Progenitor cell of endocrine pancreas (in vitro differentiated cells): ENCODE measurements around the gene SLC50A1. TPM values are rescaled to one million over a fixed set of nuclear protein-coding genes. Genes with fewer than 3 reads are reported as not detected.

Experiments
- DNase-seq: peaks from one replicate; pipeline ENCODE4 v3.0.0; 2021; ENCODE audit warnings: low spot score; ENCODE audit not compliant: unreplicated experiment
- H3K27ac Mint-ChIP-seq: 2 replicates; pipeline ENCODE4 v1.8.0; 2021; ENCODE audit warnings: mild to moderate bottlenecking, moderate library complexity, mixed read lengths
- H3K27me3 Mint-ChIP-seq: 2 replicates; pipeline ENCODE4 v1.8.0; 2021; ENCODE audit warnings: mixed read lengths
- H3K36me3 Mint-ChIP-seq: 2 replicates; pipeline ENCODE4 v1.8.0; 2022; ENCODE audit warnings: mixed read lengths; ENCODE audit not compliant: insufficient read depth
- H3K4me1 Mint-ChIP-seq: 2 replicates; pipeline ENCODE4 v1.8.0; 2021; ENCODE audit warnings: low read depth, mixed read lengths
- H3K4me3 Mint-ChIP-seq: 2 replicates; pipeline ENCODE4 v1.8.0; 2021; ENCODE audit warnings: low read depth, mild to moderate bottlenecking, moderate library complexity, mixed read lengths
- H3K9me3 Mint-ChIP-seq: 2 replicates; pipeline ENCODE4 v1.8.0; 2021; ENCODE audit warnings: low read depth, mixed read lengths
- total RNA-seq: library from RNA; stranded (reverse); gene quantifications from 2 replicates; pipeline ENCODE4 v1.2.1, GENCODE V29; 2021
- TF ChIP-seq, protein P1 (sequence below): fragments of 200-600 bp; sonication (generic); IDR thresholded peaks from one replicate; pipeline ENCODE4 v1.5.0; 2021; ENCODE audit warnings: antibody characterized with exemption, mild to moderate bottlenecking; ENCODE audit not compliant: unreplicated experiment

The SLC50A1 gene
- total RNA-seq, 1 donor from 2014 or later: 33.3 TPM

DNA sequence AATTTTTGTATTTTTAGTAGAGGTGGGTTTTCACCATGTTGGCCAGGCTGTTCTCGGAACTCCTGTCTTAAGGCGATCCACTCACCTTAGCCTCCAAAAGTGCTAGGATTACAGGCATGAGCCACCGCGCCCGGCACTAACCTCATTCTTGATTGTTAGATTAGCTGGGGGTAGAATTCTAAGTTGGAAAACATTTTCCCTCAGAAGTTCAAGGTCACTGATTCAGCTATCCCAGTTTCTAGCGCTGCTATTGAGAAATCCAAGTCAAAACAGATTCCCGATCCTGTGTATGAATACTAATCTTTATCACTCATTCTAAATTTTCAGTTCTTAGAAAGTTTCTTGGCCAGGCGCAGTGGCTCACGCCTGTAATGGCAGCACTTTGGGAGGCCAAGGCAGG lies 32.3 kb upstream of the SLC50A1 start:
- no peak overlapping the region for H3K27ac Mint-ChIP-seq
- H3K4me3 Mint-ChIP-seq: no peak overlapping the region
- DNase-seq: no peak
- H3K27me3 Mint-ChIP-seq: peaks cover 18% of the 10 kb centered on the region
- TF ChIP-seq, protein P1, sequence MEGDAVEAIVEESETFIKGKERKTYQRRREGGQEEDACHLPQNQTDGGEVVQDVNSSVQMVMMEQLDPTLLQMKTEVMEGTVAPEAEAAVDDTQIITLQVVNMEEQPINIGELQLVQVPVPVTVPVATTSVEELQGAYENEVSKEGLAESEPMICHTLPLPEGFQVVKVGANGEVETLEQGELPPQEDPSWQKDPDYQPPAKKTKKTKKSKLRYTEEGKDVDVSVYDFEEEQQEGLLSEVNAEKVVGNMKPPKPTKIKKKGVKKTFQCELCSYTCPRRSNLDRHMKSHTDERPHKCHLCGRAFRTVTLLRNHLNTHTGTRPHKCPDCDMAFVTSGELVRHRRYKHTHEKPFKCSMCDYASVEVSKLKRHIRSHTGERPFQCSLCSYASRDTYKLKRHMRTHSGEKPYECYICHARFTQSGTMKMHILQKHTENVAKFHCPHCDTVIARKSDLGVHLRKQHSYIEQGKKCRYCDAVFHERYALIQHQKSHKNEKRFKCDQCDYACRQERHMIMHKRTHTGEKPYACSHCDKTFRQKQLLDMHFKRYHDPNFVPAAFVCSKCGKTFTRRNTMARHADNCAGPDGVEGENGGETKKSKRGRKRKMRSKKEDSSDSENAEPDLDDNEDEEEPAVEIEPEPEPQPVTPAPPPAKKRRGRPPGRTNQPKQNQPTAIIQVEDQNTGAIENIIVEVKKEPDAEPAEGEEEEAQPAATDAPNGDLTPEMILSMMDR: no peak
- H3K9me3 Mint-ChIP-seq: no peaks in the 10 kb centered on the region
- no peaks in the 10 kb centered on the region for H3K36me3 Mint-ChIP-seq
- H3K4me1 Mint-ChIP-seq: no peaks in the 10 kb centered on the region

DNA sequence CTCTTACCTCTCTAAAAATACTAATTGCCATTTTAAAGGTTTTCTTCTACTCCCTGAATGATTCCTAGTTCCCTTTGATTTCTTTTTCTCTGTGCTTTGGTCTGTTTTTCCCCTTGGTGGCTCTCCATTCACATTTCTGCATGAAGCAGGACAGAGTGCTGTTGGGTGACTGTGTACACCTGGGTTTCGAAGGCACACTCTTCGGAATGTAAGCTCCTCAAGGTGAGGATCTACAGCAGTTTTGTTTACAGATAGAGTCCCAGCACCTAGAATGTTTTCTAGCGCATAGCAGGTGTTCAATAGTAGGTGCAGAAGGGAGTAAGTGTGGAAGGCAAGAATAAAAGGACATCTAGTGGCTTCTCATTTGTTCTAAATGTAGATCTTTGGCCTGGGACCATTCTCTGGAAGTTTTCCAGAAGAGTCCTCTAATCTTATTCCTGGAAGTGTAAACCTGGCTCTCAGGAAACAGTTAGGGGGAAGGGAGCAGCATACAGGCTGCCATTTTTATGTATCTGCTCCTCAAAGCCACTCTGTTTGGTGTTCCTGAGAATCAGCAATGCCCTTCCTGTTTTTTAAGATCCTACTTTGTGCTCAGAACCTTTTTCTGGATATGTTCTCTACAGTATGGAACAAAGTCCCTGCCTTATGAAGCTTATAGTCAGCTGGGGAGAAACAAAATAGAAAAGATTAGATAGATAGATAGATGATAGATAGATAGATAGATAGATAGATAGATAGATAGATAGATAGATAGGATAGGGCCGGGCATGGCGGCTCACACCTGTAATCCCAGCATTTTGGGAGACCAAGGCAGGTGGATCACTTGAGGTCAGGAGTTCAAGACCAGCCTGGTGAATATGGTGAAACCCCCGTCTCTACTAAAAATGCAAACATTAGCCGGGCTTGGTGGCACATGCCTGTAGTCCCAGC lies 30.8 kb upstream of the SLC50A1 start:
- TF ChIP-seq, protein P1: no peak
- no peaks in the 10 kb centered on the region for H3K9me3 Mint-ChIP-seq
- H3K4me1 Mint-ChIP-seq: no peaks in the 10 kb centered on the region
- no peak overlapping the region for H3K4me3 Mint-ChIP-seq
- no peak overlapping the region for H3K27ac Mint-ChIP-seq
- peaks cover 22% of the 10 kb centered on the region for H3K27me3 Mint-ChIP-seq
- DNase-seq: no peak
- H3K36me3 Mint-ChIP-seq: no peaks in the 10 kb centered on the region

DNA sequence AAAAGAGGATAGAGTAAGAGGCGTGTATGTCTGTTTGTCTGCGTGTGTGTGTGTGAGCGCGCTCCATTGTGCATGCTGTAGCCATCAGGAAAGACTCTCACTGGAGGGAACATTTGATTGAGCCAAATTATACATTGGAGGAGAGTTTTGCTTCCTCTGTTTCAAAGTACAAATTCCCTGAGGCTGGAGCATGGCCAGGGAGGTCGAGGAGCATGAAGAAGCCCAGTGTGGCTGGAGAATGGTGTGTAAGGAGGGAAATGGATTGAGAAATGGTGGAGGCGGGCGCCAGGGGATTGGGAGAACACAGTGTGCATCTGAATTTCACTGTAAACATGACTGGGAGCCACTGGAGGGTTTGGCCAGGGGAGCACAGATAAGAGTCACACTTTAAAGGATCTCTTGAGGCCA lies 30.0 kb upstream of the SLC50A1 start:
- H3K27ac Mint-ChIP-seq: no peak overlapping the region
- H3K4me3 Mint-ChIP-seq: no peak overlapping the region
- no peaks in the 10 kb centered on the region for H3K36me3 Mint-ChIP-seq
- no peak for DNase-seq
- H3K4me1 Mint-ChIP-seq: no peaks in the 10 kb centered on the region
- H3K9me3 Mint-ChIP-seq: no peaks in the 10 kb centered on the region
- peaks cover 25% of the 10 kb centered on the region for H3K27me3 Mint-ChIP-seq
- TF ChIP-seq, protein P1: no peak

DNA sequence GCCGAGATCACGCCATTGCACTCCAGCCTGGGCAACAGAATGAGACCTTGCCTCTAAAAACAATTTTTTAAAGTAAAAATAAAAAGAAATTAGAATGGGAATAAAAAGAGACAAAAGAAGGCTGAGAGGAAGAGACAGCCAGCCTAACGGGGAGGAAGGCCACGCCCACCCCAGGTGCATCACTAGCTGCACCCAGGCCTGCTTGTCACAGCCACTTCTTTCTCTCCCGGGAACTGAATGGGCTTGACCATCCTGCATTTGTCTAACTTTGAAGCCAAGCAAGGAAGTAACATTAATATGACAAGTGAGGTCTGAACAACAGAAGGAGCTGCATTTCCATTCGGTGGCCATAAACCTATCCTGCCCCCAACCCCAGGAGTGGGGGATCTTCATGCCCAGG lies 28.8 kb upstream of the SLC50A1 start:
- H3K27ac Mint-ChIP-seq: no peak overlapping the region
- no peaks in the 10 kb centered on the region for H3K9me3 Mint-ChIP-seq
- TF ChIP-seq, protein P1: no peak
- H3K4me1 Mint-ChIP-seq: no peaks in the 10 kb centered on the region
- DNase-seq: no peak
- no peaks in the 10 kb centered on the region for H3K36me3 Mint-ChIP-seq
- H3K27me3 Mint-ChIP-seq: peaks cover 25% of the 10 kb centered on the region
- H3K4me3 Mint-ChIP-seq: no peak overlapping the region

DNA sequence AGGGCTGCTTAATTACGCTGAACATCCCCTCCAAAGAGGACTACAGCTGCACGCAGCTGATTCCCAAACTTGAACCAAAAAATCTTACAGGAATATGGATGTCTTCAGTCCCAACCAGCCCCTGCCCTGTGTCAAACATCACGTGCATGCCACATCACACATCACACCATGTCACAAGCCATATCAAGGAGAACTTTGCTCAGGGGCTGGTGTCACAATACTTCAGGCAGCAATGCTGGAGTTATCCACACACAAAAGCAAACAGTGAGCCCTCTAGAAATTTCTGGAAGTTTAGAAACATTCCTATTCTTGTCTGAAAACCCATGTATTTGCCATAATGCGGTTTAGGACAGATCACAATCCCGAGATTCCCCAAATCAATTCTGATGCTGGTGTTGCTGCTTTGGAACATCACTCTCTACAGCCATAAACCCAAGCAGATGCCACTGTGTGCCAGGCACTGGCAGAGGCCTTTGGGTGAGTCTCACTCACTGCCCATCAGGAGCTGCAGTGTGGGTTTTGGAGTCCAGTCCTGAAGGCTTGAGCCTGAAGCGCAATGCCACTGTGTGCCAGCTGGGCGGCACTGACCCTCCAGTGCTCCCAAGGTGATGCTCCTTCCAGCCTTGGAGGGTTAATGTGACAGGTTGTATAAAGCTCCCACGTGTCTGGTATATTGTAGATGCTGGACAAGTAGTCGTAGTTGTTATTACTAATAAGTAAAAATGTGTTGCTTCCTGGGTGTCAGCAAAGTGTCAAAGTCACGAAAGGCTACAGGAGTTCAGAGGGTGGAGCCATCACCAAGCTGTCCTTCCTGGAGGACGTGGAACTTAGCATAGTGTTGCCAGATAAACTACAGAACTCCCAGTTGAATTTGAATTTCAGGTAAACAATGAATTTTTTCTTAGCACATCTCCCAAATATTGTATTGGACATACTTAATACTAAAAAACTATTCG lies 28.1 kb upstream of the SLC50A1 start:
- H3K9me3 Mint-ChIP-seq: no peaks in the 10 kb centered on the region
- DNase-seq: no peak
- TF ChIP-seq, protein P1: no peak
- H3K36me3 Mint-ChIP-seq: no peaks in the 10 kb centered on the region
- peaks cover 25% of the 10 kb centered on the region for H3K27me3 Mint-ChIP-seq
- H3K27ac Mint-ChIP-seq: no peak overlapping the region
- no peak overlapping the region for H3K4me3 Mint-ChIP-seq
- no peaks in the 10 kb centered on the region for H3K4me1 Mint-ChIP-seq
